ENCODE measurements around the gene DMWD. TPM values are rescaled to one million over a fixed set of nuclear protein-coding genes. Genes with fewer than 3 reads are reported as not detected.

DMWD gene
- total and polyA plus RNA-seq, 2 donors (not counting 1 experiment from before 2014, with no cell fraction given): 25.1 to 86.4 TPM

GRCh38 chr19:45754323-45754722 lies 38.3 kb downstream of the DMWD start:
- Mint-ChIP-seq H3K9me3 (ENCODE audit: insufficient read depth) (no peaks in the 10 kb centered on the region), H3K27ac (no peak overlapping the region), H3K4me3 (no peak overlapping the region), H3K4me1 (no peaks in the 10 kb centered on the region), H3K27me3 (peaks cover 7% of the 10 kb centered on the region)
- DNase-seq: no peak
- Histone ChIP-seq H3K27me3 (replicated peaks in 1 of 4; ENCODE audit: control extremely low read depth in 1 of 4, control insufficient read depth in 3 of 4, insufficient read depth in 4 of 4, low read length in 3 of 4) (peaks cover 0 to 2% (median 0%) of the 10 kb centered on the region in 4 experiments), H3K79me2 (ENCODE audit: control insufficient read depth, insufficient read depth, low read length) (no peaks in the 10 kb centered on the region), H3K9me3 (ENCODE audit: control extremely low read depth in 1 of 3, control insufficient read depth in 2 of 3, insufficient read depth in 1 of 3, low read length in 2 of 3) (no peaks in the 10 kb centered on the region), H3K36me3 (replicated peaks in 1 of 2; ENCODE audit: control extremely low read depth in 1 of 2, control insufficient read depth in 1 of 2, extremely low read depth in 1 of 2, insufficient read depth in 2 of 2, low read length in 1 of 2) (no peaks in the 10 kb centered on the region), H2AFZ (ENCODE audit: insufficient read depth, low read depth, low read length, poor library complexity, severe bottlenecking) (no peak overlapping the region), H4K20me1 (ENCODE audit: control insufficient read depth, insufficient read depth, low read length, poor library complexity, severe bottlenecking) (no peaks in the 10 kb centered on the region), H3K9ac (ENCODE audit: low read length) (no peak overlapping the region), H3K4me1 (ENCODE audit: control insufficient read depth in 2 of 2, insufficient read depth in 2 of 2, low read length in 2 of 2) (no peaks in the 10 kb centered on the region), H3K4me2 (replicated peaks; ENCODE audit: low read depth, low read length, poor library complexity, severe bottlenecking) (no peak overlapping the region), H3K4me3 (ENCODE audit: control extremely low read depth in 1 of 5, extremely low read depth in 1 of 5, insufficient read depth in 1 of 5, low read depth in 2 of 5, low read length in 4 of 5) (no peak overlapping the region), H3K27ac (ENCODE audit: low read length in 2 of 2) (no peak overlapping the region)
- no peak for ATAC-seq (ENCODE audit: low read depth)
- intact Hi-C loops (cut with micrococcal nuclease): no loop called here
- 94% methylated on average over 8 of the region's 8 CpGs for WGBS (ENCODE audit: insufficient coverage)
- ChIA-PET CTCF (no interaction called here), POLR2A (no interaction called here)
- TF ChIP-seq EZH2 (IDR thresholded peaks at IDR 0.05; ENCODE audit: borderline replicate concordance, insufficient read depth, low read depth, low read length, poor library complexity, severe bottlenecking): no peak
- no peak for TF ChIP-seq CTCF (IDR thresholded peaks at IDR 0.05)

- Histone ChIP-seq H3K9ac (ENCODE audit: low read length) (no peak overlapping the region), H3K27me3 (replicated peaks in 1 of 4; ENCODE audit: control extremely low read depth in 1 of 4, control insufficient read depth in 3 of 4, insufficient read depth in 4 of 4, low read length in 3 of 4) (peaks cover 0 to 2% (median 0%) of the 10 kb centered on the region in 4 experiments), H3K4me2 (replicated peaks; ENCODE audit: low read depth, low read length, poor library complexity, severe bottlenecking) (no peak overlapping the region), H3K27ac (ENCODE audit: low read length in 2 of 2) (no peak overlapping the region), H3K9me3 (ENCODE audit: control extremely low read depth in 1 of 3, control insufficient read depth in 2 of 3, insufficient read depth in 1 of 3, low read length in 2 of 3) (no peaks in the 10 kb centered on the region), H3K36me3 (replicated peaks in 1 of 2; ENCODE audit: control extremely low read depth in 1 of 2, control insufficient read depth in 1 of 2, extremely low read depth in 1 of 2, insufficient read depth in 2 of 2, low read length in 1 of 2) (no peaks in the 10 kb centered on the region), H3K4me3 (ENCODE audit: control extremely low read depth in 1 of 5, extremely low read depth in 1 of 5, insufficient read depth in 1 of 5, low read depth in 2 of 5, low read length in 4 of 5) (no peak overlapping the region), H2AFZ (ENCODE audit: insufficient read depth, low read depth, low read length, poor library complexity, severe bottlenecking) (no peak overlapping the region), H3K79me2 (ENCODE audit: control insufficient read depth, insufficient read depth, low read length) (no peaks in the 10 kb centered on the region), H4K20me1 (ENCODE audit: control insufficient read depth, insufficient read depth, low read length, poor library complexity, severe bottlenecking) (no peaks in the 10 kb centered on the region), H3K4me1 (ENCODE audit: control insufficient read depth in 2 of 2, insufficient read depth in 2 of 2, low read length in 2 of 2) (no peaks in the 10 kb centered on the region)
- intact Hi-C loops (cut with micrococcal nuclease): no loop called here
- no peak for TF ChIP-seq EZH2 (IDR thresholded peaks at IDR 0.05; ENCODE audit: borderline replicate concordance, insufficient read depth, low read depth, low read length, poor library complexity, severe bottlenecking)
- TF ChIP-seq CTCF (IDR thresholded peaks at IDR 0.05): no peak
- DNase-seq (no peak), ATAC-seq (ENCODE audit: low read depth) (no peak)
- H3K27me3 Mint-ChIP-seq: peaks cover 6% of the 10 kb centered on the region
- H3K4me1 Mint-ChIP-seq: no peaks in the 10 kb centered on the region
- no peaks in the 10 kb centered on the region for H3K9me3 Mint-ChIP-seq (ENCODE audit: insufficient read depth)
- WGBS (ENCODE audit: insufficient coverage): 67% methylated on average over 5 of the region's 6 CpGs
- ChIA-PET POLR2A (no interaction called here), CTCF (no interaction called here)
- no peak overlapping the region for H3K4me3 Mint-ChIP-seq
- H3K27ac Mint-ChIP-seq: no peak overlapping the region
Measured at GRCh38 chr19:45753548-45753947, 39.1 kb downstream of the DMWD start.
